ENCODE measurements around the gene ADM2.
A peak's percentile ranks its signal among the peaks of the same experiment; 100 is the strongest.
"Not testable (repeated sequence)": the region's sequence is repeated elsewhere in the genome, so short reads cannot be mapped to it uniquely, and the experiment has no call there.

ADM2 gene

GRCh38 chr22:50507991-50508884 lies 26.9 kb downstream of the ADM2 start, which contains the start of gene NCAPH2:
Gene NCAPH2, plus strand, starts transcription at chr22:50508224. Its CDS starts 114 bp downstream, at chr22:50508338.
- peak; percentile 97 for DNase-seq

GRCh38 chr22:50508897-50509296 lies 27.6 kb downstream of the ADM2 start:
- no peak for DNase-seq

- DNase-seq = no peak
These were observed 31.8 kb downstream of the ADM2 start for GRCh38 chr22:50513175-50513574.

- DNase-seq = no peak
These were observed 34.7 kb downstream of the ADM2 start for GRCh38 chr22:50516068-50516467.

- DNase-seq = no peak
These were observed 35.5 kb downstream of the ADM2 start for GRCh38 chr22:50516891-50517290.

GRCh38 chr22:50517495-50518260 lies 36.3 kb downstream of the ADM2 start:
- no peak for DNase-seq

GRCh38 chr22:50518606-50519005 lies 37.3 kb downstream of the ADM2 start:
- DNase-seq = no peak

GRCh38 chr22:50519151-50519550 lies 37.8 kb downstream of the ADM2 start:
- DNase-seq = no peak

- not testable (repeated sequence) for DNase-seq
These were observed 38.8 kb downstream of the ADM2 start for GRCh38 chr22:50520184-50520583.

GRCh38 chr22:50520826-50521453 lies 39.6 kb downstream of the ADM2 start:
- no peak for DNase-seq

- no peak for DNase-seq
These were observed 40.4 kb downstream of the ADM2 start for GRCh38 chr22:50521710-50522109.

GRCh38 chr22:50522208-50522805 lies 41.0 kb downstream of the ADM2 start:
- DNase-seq = no peak

- DNase-seq = no peak
These were observed 41.6 kb downstream of the ADM2 start for GRCh38 chr22:50522806-50523438.

GRCh38 chr22:50523458-50523805 lies 42.1 kb downstream of the ADM2 start:
- DNase-seq = no peak

- no peak for DNase-seq
These were observed 42.7 kb downstream of the ADM2 start for GRCh38 chr22:50523806-50524675.

GRCh38 chr22:50524676-50525103 lies 43.3 kb downstream of the ADM2 start:
- no peak for DNase-seq

- peak; percentile 81 for DNase-seq
These were observed 43.9 kb downstream of the ADM2 start, which contains the start of gene SCO2 for GRCh38 chr22:50525104-50525857. Gene SCO2, minus strand, starts transcription at chr22:50525598. Its CDS starts 1,187 bp downstream, at chr22:50524411.

GRCh38 chr22:50525858-50526107 lies 44.4 kb downstream of the ADM2 start:
- DNase-seq = no peak

- peak; percentile 36 for DNase-seq
These were observed 44.9 kb downstream of the ADM2 start for GRCh38 chr22:50526108-50526833.
